Mesenchymal stem cell (in vitro differentiated cells and primary cell): ENCODE results near the gene FOSL2.

Experiments
- DNase-seq: peaks from one replicate; pipeline ENCODE4 v3.0.0-alpha.2; 2013
- H2AFZ ChIP-seq: one replicate; pipeline ENCODE4 v1.6.1; 2013; ENCODE audit warnings: low read depth, mild to moderate bottlenecking, control low read depth, inconsistent platforms, low read length, moderate library complexity
- H2AK5ac ChIP-seq: 2 replicates; pipeline ENCODE4 v1.6.1; 2013; ENCODE audit warnings: low read length, moderate library complexity, mild to moderate bottlenecking, inconsistent platforms; ENCODE audit not compliant: severe bottlenecking
- H2BK120ac ChIP-seq: one replicate; pipeline ENCODE4 v1.6.1; 2013; ENCODE audit warnings: low read depth, mild to moderate bottlenecking, inconsistent platforms, low read length, moderate library complexity
- H2BK12ac ChIP-seq, 2 experiments: one replicate each; pipeline ENCODE4 v1.6.1; 2013; ENCODE audit warnings: inconsistent platforms in 2 of 2, low read length in 2 of 2, mild to moderate bottlenecking in 2 of 2, moderate library complexity in 2 of 2, control low read depth in 1 of 2
- H2BK15ac ChIP-seq: one replicate; pipeline ENCODE4 v1.6.1; 2013; ENCODE audit warnings: mild to moderate bottlenecking, low read depth, inconsistent platforms; ENCODE audit not compliant: poor library complexity, severe bottlenecking
- H2BK5ac ChIP-seq: 2 replicates; pipeline ENCODE4 v1.6.1; 2013; ENCODE audit warnings: low read depth, mild to moderate bottlenecking, low read length, control low read depth, inconsistent platforms; ENCODE audit not compliant: poor library complexity, severe bottlenecking
- H3K14ac ChIP-seq, 2 experiments: one replicate each; pipeline ENCODE4 v1.6.1; 2013; ENCODE audit warnings: inconsistent platforms in 2 of 2, low read length in 2 of 2, control low read depth in 1 of 2, mild to moderate bottlenecking in 1 of 2, moderate library complexity in 1 of 2
- H3K18ac ChIP-seq, 2 experiments: one replicate each; pipeline ENCODE4 v1.6.1; 2013; ENCODE audit warnings: inconsistent platforms in 2 of 2, low read length in 2 of 2, control low read depth in 1 of 2, low read depth in 1 of 2, mild to moderate bottlenecking in 1 of 2
- H3K23ac ChIP-seq, 2 experiments: one replicate each; pipeline ENCODE4 v1.6.1; 2013; ENCODE audit warnings: inconsistent platforms in 2 of 2, low read length in 2 of 2, mild to moderate bottlenecking in 2 of 2, moderate library complexity in 2 of 2, control low read depth in 1 of 2
- H3K27ac ChIP-seq: 2 replicates; pipeline ENCODE4 v1.5.1; 2013; ENCODE audit warnings: mild to moderate bottlenecking, moderate library complexity, low read length, control low read depth, inconsistent platforms; ENCODE audit not compliant: poor library complexity, severe bottlenecking
- H3K27me3 ChIP-seq, 2 experiments: 2 replicates each; pipeline versions ENCODE4 v1.6.1 to v1.7.0; 2013; ENCODE audit warnings: low read length in 2 of 2, mild to moderate bottlenecking in 2 of 2, moderate library complexity in 2 of 2, control low read depth in 1 of 2, inconsistent platforms in 1 of 2; ENCODE audit not compliant: control insufficient read depth in 1 of 2, insufficient read depth in 1 of 2
- H3K36me3 ChIP-seq, 2 experiments: 2 replicates each; pipeline versions ENCODE4 v1.6.1 to v1.7.0; 2013; ENCODE audit warnings: low read length in 2 of 2, control low read depth in 1 of 2, inconsistent platforms in 1 of 2, low read depth in 1 of 2, mild to moderate bottlenecking in 1 of 2; ENCODE audit not compliant: insufficient read depth in 2 of 2, control insufficient read depth in 1 of 2
- H3K4ac ChIP-seq, 2 experiments: one replicate each; pipeline ENCODE4 v1.6.1; 2013; ENCODE audit warnings: inconsistent platforms in 2 of 2, low read length in 2 of 2, mild to moderate bottlenecking in 2 of 2, moderate library complexity in 2 of 2, control low read depth in 1 of 2, low read depth in 1 of 2
- H3K4me1 ChIP-seq: 2 replicates; pipeline ENCODE4 v1.6.1; 2013; ENCODE audit warnings: low read depth, low read length, control low read depth; ENCODE audit not compliant: control insufficient read depth, insufficient read depth
- H3K4me2 ChIP-seq: 2 replicates; pipeline ENCODE4 v1.6.1; 2013; ENCODE audit warnings: low read length, mild to moderate bottlenecking, inconsistent platforms; ENCODE audit not compliant: poor library complexity, severe bottlenecking
- H3K4me3 ChIP-seq, 2 experiments: 2 replicates each; pipeline versions ENCODE4 v1.5.1 to v1.7.0; 2013; ENCODE audit warnings: low read length in 2 of 2, mild to moderate bottlenecking in 2 of 2, control low read depth in 1 of 2, low read depth in 1 of 2; ENCODE audit not compliant: insufficient read depth in 1 of 2
- H3K79me1 ChIP-seq: replicated peaks from 2 replicates; pipeline ENCODE4 v1.6.1; 2013; ENCODE audit warnings: mild to moderate bottlenecking, control low read depth, low read length, inconsistent platforms; ENCODE audit not compliant: poor library complexity, severe bottlenecking
- H3K9ac ChIP-seq: 2 replicates; pipeline ENCODE4 v1.7.0; 2013; ENCODE audit warnings: mild to moderate bottlenecking, low read length, moderate library complexity
- H3K9me3 ChIP-seq: 2 replicates; pipeline ENCODE4 v1.7.0; 2013; ENCODE audit warnings: mild to moderate bottlenecking, low read length; ENCODE audit not compliant: control insufficient read depth
- H4K8ac ChIP-seq: one replicate; pipeline ENCODE4 v1.6.1; 2013; ENCODE audit warnings: inconsistent platforms, mild to moderate bottlenecking, low read length, moderate library complexity
- H4K91ac ChIP-seq: one replicate; pipeline ENCODE4 v1.6.1; 2013; ENCODE audit warnings: mild to moderate bottlenecking, low read length, inconsistent platforms
- WGBS: methylation state at CpG from one replicate; pipeline ENCODE4 v1.1.7; 2013; ENCODE audit warnings: mixed read lengths; 5-methylcytosine and 5-hydroxymethylcytosine counted together

The FOSL2 gene

DNA sequence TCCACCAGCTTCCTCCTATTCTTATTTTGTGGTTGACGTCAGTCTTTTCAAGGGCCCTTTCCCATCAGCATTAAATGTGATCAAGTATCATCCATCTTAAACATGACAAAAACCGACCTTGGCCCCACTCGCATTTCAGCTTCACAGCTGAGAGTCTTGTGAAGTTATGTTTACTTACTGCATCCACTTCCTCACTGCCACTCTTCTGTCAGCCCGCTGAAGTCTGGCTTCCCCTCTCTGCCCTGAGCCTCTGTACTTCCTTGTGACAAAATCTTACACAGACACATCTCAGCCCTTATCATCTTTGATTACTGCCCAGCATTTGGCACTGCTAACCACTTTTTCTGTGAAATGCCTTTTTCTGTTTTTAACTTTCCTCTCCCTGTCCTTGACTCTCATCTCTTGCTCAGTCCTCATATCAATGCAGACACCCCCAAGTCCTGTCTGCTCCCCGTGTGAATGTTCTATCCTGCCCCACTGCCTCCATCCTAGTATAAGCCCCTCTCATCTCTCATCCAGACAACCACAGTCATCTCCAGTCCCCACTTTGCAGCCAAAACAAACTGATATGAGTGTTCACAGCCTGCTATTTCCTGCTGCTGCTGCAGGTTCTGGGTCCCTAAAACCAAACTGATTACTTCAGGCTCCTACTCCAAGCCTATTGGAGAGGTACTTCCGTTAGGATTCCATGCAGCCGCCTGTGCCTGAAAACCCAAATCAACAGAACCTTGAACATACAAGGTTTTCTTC is 31.4 kb downstream of the FOSL2 start:
- Histone ChIP-seq H2AFZ (peak overlapping the region; percentile 53), H2BK120ac (no peak overlapping the region), H3K27me3 (no peaks in the 10 kb centered on the region), H2BK12ac (no peak overlapping the region), H3K27ac (no peak overlapping the region), H3K18ac (peak overlapping the region in 1 of 2 experiments; percentile 5), H3K4me2 (no peak overlapping the region), H2BK5ac (no peak overlapping the region), H3K9ac (no peak overlapping the region), H3K4ac (no peak overlapping the region), H2BK15ac (no peak overlapping the region), H3K79me1 (peaks cover 4% of the 10 kb centered on the region), H3K14ac (no peak overlapping the region), H4K8ac (peak overlapping the region; percentile 19), H2AK5ac (no peak overlapping the region), H3K23ac (no peak overlapping the region), H3K9me3 (no peaks in the 10 kb centered on the region), H4K91ac (no peak overlapping the region), H3K36me3 (peaks cover 8 to 24% of the 10 kb centered on the region in 2 experiments), H3K4me3 (no peak overlapping the region), H3K4me1 (peaks cover 13% of the 10 kb centered on the region)
- WGBS, result 27% methylated on average over 5 of the region's 7 CpGs
- DNase-seq, result no peak

DNA sequence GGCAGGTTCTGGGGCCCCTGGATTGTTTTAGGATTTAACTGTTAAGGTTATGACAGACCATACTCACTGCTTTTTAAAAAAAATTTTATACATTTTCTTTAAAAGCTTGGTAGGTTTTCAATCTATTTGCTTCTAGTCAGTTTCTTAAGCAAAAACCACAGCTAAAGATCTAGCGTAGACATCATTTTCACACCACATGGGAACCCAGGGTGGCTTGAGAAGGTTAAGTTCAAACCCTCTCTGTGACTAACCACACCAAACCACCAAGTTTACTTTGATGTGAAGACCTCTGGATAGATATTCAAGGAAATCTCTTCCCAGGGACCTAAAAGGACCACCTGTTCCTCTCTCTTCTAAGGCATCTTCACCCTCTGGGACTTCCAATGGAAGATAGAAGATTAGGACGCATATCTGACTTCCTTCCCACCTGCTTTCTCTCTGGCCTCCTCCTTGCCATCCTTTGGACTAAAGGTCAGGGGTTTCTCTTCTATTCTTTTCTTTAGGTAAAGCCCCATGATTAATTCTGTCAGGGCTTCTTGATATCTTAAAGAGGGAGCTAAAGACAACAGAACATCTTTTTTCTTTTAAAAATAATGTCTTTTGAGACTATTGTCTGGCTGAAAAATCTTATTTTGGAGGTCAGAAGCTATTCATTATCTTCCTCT is 32.3 kb downstream of the FOSL2 start:
- no peak overlapping the region for H3K4ac ChIP-seq
- no peak overlapping the region for H3K9ac ChIP-seq
- no peak overlapping the region for H3K27ac ChIP-seq
- peaks cover under 1% of the 10 kb centered on the region for H3K79me1 ChIP-seq
- no peak overlapping the region for H2BK15ac ChIP-seq
- DNase-seq, result no peak
- no peak overlapping the region for H3K4me2 ChIP-seq
- H4K91ac ChIP-seq, result no peak overlapping the region
- no peak overlapping the region for H2AK5ac ChIP-seq
- 100% methylated on average over 1 of the region's 2 CpGs for WGBS
- H2BK120ac ChIP-seq, result no peak overlapping the region
- no peak overlapping the region for H3K18ac ChIP-seq
- H2BK12ac ChIP-seq, result no peak overlapping the region
- peaks cover 8 to 15% of the 10 kb centered on the region in 2 experiments for H3K36me3 ChIP-seq
- no peak overlapping the region for H3K14ac ChIP-seq
- no peak overlapping the region for H3K23ac ChIP-seq
- H3K4me1 ChIP-seq, result peaks cover 11% of the 10 kb centered on the region
- no peaks in the 10 kb centered on the region for H3K27me3 ChIP-seq
- H2AFZ ChIP-seq, result no peak overlapping the region
- H3K9me3 ChIP-seq, result no peaks in the 10 kb centered on the region
- H4K8ac ChIP-seq, result no peak overlapping the region
- no peak overlapping the region for H2BK5ac ChIP-seq
- no peak overlapping the region for H3K4me3 ChIP-seq

DNA sequence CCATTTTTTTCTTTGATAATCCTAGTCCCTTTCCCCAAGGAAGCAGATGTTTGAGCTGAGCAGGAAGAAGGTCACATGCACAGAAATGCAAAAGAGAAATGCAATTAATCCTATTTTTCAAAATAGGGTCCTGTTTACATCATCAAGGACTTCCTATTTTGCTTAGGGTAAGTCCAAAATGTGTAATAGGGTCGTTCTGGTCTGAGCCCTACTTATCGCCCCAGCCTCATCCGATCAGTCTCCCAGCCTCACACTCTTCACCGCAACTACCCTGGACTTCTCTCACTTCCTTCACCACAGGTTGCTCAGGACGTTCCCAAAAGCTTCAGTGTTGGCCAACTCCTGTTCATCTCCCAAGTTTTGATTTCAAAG is 32.8 kb downstream of the FOSL2 start:
- no peak overlapping the region for H3K4me2 ChIP-seq
- H3K27me3 ChIP-seq, result no peaks in the 10 kb centered on the region
- no peak overlapping the region for H2BK120ac ChIP-seq
- peaks cover 11% of the 10 kb centered on the region for H3K4me1 ChIP-seq
- no peak overlapping the region for H2BK12ac ChIP-seq
- no peak overlapping the region for H4K91ac ChIP-seq
- peaks cover 7 to 12% of the 10 kb centered on the region in 2 experiments for H3K36me3 ChIP-seq
- DNase-seq, result no peak
- no peak overlapping the region for H3K4me3 ChIP-seq
- no peak overlapping the region for H2BK15ac ChIP-seq
- H2AK5ac ChIP-seq, result no peak overlapping the region
- H3K79me1 ChIP-seq, result no peaks in the 10 kb centered on the region
- no peak overlapping the region for H3K23ac ChIP-seq
- no peak overlapping the region for H3K9ac ChIP-seq
- no peak overlapping the region for H3K4ac ChIP-seq
- no peak overlapping the region for H4K8ac ChIP-seq
- no peak overlapping the region for H2AFZ ChIP-seq
- 93% methylated on average over 5 of the region's 5 CpGs for WGBS
- H3K14ac ChIP-seq, result no peak overlapping the region
- H2BK5ac ChIP-seq, result no peak overlapping the region
- H3K9me3 ChIP-seq, result no peaks in the 10 kb centered on the region
- H3K18ac ChIP-seq, result no peak overlapping the region
- no peak overlapping the region for H3K27ac ChIP-seq

DNA sequence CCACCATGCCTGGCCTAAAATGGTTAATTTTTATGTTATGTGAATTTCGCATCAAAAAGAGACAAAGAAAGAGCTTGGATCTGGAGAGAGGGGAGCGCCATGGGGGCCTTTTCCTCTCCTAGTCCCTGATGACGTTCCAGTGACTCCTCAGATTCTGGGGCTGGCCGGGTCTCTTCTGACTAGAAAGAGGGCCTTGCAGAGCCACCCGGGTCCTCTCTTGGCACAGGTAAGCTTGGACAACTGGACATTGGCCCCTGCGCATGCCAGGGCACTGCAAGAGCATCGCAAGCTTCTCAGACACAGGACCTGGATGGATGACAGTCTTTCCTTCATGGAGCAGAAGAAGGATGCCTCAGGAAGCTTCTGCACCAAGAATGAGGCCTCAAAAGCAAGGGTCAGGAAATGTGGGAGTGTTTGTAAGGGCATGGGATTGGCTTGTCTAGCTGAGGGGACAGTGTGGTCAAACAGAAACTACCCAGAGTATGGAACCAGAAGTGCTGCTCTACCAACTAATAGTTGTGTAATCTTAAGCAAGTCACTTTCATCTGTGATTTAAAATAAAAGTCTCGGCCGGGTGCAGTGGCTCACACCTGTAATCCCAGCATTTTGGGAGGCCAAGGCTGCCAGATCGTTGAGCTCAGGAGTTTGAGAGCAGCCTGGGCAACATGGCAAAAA is 35.2 kb downstream of the FOSL2 start:
- Histone ChIP-seq H2BK120ac (no peak overlapping the region), H2AFZ (no peak overlapping the region), H3K23ac (no peak overlapping the region), H3K4me3 (no peak overlapping the region), H3K14ac (no peak overlapping the region), H3K27ac (no peak overlapping the region), H3K9me3 (peaks cover under 1% of the 10 kb centered on the region), H3K4me1 (peaks cover 11% of the 10 kb centered on the region), H2BK15ac (no peak overlapping the region), H3K36me3 (no peaks in the 10 kb centered on the region), H2AK5ac (no peak overlapping the region), H3K79me1 (no peaks in the 10 kb centered on the region), H3K4me2 (no peak overlapping the region), H4K8ac (no peak overlapping the region), H3K9ac (no peak overlapping the region), H2BK12ac (no peak overlapping the region), H3K18ac (no peak overlapping the region), H3K4ac (no peak overlapping the region), H3K27me3 (no peaks in the 10 kb centered on the region), H2BK5ac (no peak overlapping the region), H4K91ac (no peak overlapping the region)
- no peak for DNase-seq
- WGBS, result 97% methylated on average over 10 of the region's 10 CpGs
